Left lung (tissue), 10 donors: ENCODE results near the gene SLC49A4. TPM values are rescaled to one million over a fixed set of nuclear protein-coding genes. Genes with fewer than 3 reads are reported as not detected.

Experiments used
- ATAC-seq: fragments of 200-7000 bp; cut with Tn5 transposase; one replicate; pipeline ENCODE4 v1.9.1; 2020; ENCODE audit warnings: moderate library complexity
- DNase-seq, 4 donors: peaks; one replicate each; pipeline ENCODE4 v3.0.0-alpha.2; 2013 to 2020
- H3K27ac ChIP-seq, 2 donors: fragments of 200-600 bp; sonication (generic) in 1 of 2; one replicate each; pipeline versions ENCODE4 v1.5.0 to v1.8.0; 2020 to 2021
- H3K27me3 ChIP-seq, 2 donors: fragments of 200-600 bp; sonication (generic) in 1 of 2; one replicate each; pipeline versions ENCODE4 v1.5.0 to v1.8.0; 2020 to 2021
- H3K36me3 ChIP-seq, 2 donors: fragments of 200-600 bp; sonication (generic) in 1 of 2; one replicate each; pipeline versions ENCODE4 v1.5.0 to v1.8.0; 2020 to 2021
- H3K4me1 ChIP-seq, 2 donors: fragments of 200-600 bp; one replicate each; pipeline ENCODE4 v1.8.0; 2021
- H3K4me3 ChIP-seq, 2 donors: fragments of 200-600 bp; sonication (generic) in 1 of 2; one replicate each; pipeline versions ENCODE4 v1.5.0 to v1.8.0; 2020 to 2021; ENCODE audit warnings: mild to moderate bottlenecking in 1 of 2
- H3K9me3 ChIP-seq, 2 donors: fragments of 200-600 bp; sonication (generic) in 1 of 2; one replicate each; pipeline versions ENCODE4 v1.5.0 to v1.8.0; 2020 to 2021
- intact Hi-C, 2 donors: fragments of 100-400 bp; cut with DNase I; formaldehyde crosslinking; loops; one replicate each; pipeline versions ENCODE4 v1.11.2 to v1.14.2; 2022
- polyA plus RNA-seq, 6 donors: library from polyadenylated mRNA; unstranded; fragments of 120-200 nt; gene quantifications; one replicate each; pipeline ENCODE4 v1.2.1, GENCODE V29; 2013; ENCODE audit not compliant: insufficient read length in 6 of 6
- total RNA-seq, 2 donors: library from RNA; stranded (reverse); fragmentation: NEBNext Ultra II Directional; extraction: Animal tissue kit (Norgen Biotek cat#: 25700); gene quantifications; one replicate each; pipeline ENCODE4 v1.2.1, GENCODE V29; 2021
- TF ChIP-seq, protein P1 (sequence below), 2 donors: fragments of 200-600 bp; sonication (generic) in 1 of 2; IDR thresholded peaks; one replicate each; pipeline versions ENCODE4 v1.5.0 to v1.8.0; 2021; ENCODE audit warnings: antibody characterized with exemption in 2 of 2
- donor health status: DM: no; HTN: yes; CAD: no.
- donor health status: DM: no; HTN: no; CAD: no.

The SLC49A4 gene
- total and polyA plus RNA-seq, 8 donors: 9.6 to 19.2 (median 10.9) TPM

DNA sequence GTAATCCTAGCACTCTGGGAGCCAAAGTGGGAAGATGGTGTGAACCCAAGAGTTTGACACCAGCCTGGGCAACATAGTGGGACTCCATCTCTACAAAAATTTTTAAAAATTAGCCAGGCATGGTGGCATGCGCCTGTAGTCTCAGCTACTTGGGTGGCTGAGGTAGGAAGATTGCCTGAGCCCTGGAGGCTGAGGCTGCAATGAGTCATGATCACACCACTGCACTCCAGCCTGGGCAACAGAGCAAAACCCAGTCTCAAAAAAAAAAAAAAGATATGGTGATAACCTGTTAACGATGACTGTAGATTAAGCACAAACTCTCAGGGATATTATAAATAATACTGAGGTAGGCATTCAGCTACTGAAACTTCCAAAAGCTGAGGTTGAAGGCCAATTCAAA, 107.5 kb downstream of the SLC49A4 start:
- no peak for ATAC-seq
- Histone ChIP-seq H3K4me3 (no peak overlapping the region), H3K4me1 (no peaks in the 10 kb centered on the region), H3K9me3 (no peaks in the 10 kb centered on the region), H3K36me3 (no peaks in the 10 kb centered on the region), H3K27me3 (peaks cover 0 to 8% of the 10 kb centered on the region in 2 donors), H3K27ac (no peak overlapping the region)
- no peak for DNase-seq
- TF ChIP-seq, protein P1, sequence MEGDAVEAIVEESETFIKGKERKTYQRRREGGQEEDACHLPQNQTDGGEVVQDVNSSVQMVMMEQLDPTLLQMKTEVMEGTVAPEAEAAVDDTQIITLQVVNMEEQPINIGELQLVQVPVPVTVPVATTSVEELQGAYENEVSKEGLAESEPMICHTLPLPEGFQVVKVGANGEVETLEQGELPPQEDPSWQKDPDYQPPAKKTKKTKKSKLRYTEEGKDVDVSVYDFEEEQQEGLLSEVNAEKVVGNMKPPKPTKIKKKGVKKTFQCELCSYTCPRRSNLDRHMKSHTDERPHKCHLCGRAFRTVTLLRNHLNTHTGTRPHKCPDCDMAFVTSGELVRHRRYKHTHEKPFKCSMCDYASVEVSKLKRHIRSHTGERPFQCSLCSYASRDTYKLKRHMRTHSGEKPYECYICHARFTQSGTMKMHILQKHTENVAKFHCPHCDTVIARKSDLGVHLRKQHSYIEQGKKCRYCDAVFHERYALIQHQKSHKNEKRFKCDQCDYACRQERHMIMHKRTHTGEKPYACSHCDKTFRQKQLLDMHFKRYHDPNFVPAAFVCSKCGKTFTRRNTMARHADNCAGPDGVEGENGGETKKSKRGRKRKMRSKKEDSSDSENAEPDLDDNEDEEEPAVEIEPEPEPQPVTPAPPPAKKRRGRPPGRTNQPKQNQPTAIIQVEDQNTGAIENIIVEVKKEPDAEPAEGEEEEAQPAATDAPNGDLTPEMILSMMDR (IDR thresholded peaks at IDR 0.05): no peak
- intact Hi-C loops: no loop called here

DNA sequence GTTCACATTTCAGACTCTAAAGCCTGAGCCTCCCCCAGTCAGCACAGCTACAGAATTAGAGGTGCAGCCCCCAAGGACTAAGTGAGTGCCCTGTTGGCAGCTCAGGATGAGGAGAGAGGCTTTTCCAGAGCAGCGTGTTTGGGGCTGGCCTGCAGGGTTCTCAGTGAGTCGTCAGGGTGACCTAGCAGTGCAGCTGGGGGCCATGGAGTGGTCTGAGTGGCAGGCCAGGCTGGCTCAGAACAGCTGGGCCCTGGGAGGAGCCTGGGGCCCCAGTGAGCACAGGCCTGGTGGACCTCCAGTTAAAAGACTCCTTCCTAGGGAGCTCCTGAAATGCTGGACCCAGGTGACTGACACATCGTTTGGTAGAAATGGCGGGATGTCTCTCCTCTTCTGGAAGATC, 108.3 kb downstream of the SLC49A4 start:
- ATAC-seq: no peak
- Histone ChIP-seq H3K27me3 (peaks cover 0 to 8% of the 10 kb centered on the region in 2 donors), H3K4me3 (no peak overlapping the region), H3K4me1 (no peaks in the 10 kb centered on the region), H3K9me3 (no peaks in the 10 kb centered on the region), H3K36me3 (no peaks in the 10 kb centered on the region), H3K27ac (no peak overlapping the region)
- intact Hi-C loops: no loop called here
- TF ChIP-seq, protein P1 (IDR thresholded peaks at IDR 0.05): no peak
- no peak for DNase-seq

DNA sequence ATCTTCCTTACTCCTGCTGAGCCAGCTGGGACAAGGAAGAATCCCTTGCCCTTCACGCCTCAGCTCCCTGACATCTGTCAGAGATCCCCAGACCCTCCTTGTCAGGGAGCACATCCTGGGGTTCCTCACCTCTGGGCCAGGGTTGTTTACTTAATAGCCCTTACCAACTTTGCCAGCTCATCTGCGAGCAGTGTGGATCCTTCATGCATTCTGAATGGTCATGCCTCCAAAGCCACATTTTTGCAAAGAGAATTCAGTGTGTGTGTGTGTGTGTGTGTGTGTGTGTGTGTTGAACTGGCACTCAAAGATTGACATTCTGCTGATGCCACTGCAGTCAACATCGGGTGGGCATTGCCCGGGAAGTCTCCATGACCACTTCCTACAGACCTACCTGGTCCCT, 112.6 kb downstream of the SLC49A4 start:
- Histone ChIP-seq H3K4me3 (no peak overlapping the region), H3K27ac (no peak overlapping the region), H3K27me3 (peaks cover 4 to 12% of the 10 kb centered on the region in 2 donors), H3K9me3 (no peaks in the 10 kb centered on the region), H3K36me3 (no peaks in the 10 kb centered on the region), H3K4me1 (no peaks in the 10 kb centered on the region)
- no peak for ATAC-seq
- intact Hi-C loops: no loop called here
- no peak for DNase-seq
- TF ChIP-seq, protein P1 (IDR thresholded peaks at IDR 0.05): no peak

DNA sequence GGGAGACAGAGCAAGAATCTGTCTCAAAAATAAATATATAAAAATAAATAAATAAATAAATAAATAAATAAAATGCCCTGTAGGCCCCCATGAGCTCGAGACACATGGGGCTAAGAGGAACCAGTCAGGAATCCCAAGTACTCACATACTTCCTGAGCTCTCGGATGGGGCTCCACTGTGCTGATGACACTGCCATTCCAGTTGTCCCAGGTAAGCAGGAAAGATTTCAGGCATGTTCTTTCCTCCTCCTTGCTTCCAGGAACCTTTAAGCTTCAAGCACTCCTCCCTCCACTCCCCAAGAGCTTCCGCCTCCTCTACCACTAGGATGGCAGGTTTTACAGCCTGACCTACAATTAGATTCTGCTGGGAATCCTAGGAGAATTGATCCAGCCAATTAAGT, 113.4 kb downstream of the SLC49A4 start:
- Histone ChIP-seq H3K4me3 (no peak overlapping the region), H3K4me1 (no peaks in the 10 kb centered on the region), H3K27ac (no peak overlapping the region), H3K36me3 (no peaks in the 10 kb centered on the region), H3K27me3 (peaks cover 12 to 20% of the 10 kb centered on the region in 2 donors), H3K9me3 (no peaks in the 10 kb centered on the region)
- DNase-seq (no peak), ATAC-seq (no peak)
- intact Hi-C loops: no loop called here
- TF ChIP-seq, protein P1 (IDR thresholded peaks at IDR 0.05): no peak

DNA sequence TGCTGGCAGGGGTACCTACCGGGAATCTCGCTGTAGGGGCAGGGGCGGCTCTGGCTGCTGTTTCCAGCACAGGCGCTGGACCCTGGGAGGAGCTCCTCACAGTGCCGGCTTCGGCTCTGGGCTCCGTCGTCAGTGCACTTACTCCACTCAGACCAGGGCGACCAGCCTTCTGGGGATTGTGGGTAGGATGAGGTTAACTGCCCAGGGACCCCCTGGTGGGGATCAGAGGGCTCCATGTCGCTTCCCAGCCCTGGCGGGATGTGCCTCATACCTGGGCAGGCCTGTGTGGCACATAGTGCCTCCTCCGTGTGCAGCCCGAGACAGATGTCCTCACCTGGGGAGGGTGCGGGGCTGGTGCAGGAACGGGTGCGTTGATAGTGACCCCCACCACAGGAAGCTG, 117.0 kb downstream of the SLC49A4 start:
- H3K27ac ChIP-seq: no peak overlapping the region
- no peak for DNase-seq
- no peaks in the 10 kb centered on the region for H3K36me3 ChIP-seq
- ATAC-seq: no peak
- H3K4me3 ChIP-seq: no peak overlapping the region
- TF ChIP-seq, protein P1 (IDR thresholded peaks at IDR 0.05): no peak
- H3K27me3 ChIP-seq: peaks cover 17 to 35% of the 10 kb centered on the region in 2 donors
- H3K9me3 ChIP-seq: no peaks in the 10 kb centered on the region
- no peaks in the 10 kb centered on the region for H3K4me1 ChIP-seq
- intact Hi-C loops: no loop called here
